Right cardiac atrium (tissue), 5 donors: ENCODE measurements around the gene TPPP2. TPM values are rescaled to one million over a fixed set of nuclear protein-coding genes. Genes with fewer than 3 reads are reported as not detected.
A peak's percentile ranks its signal among the peaks of the same experiment; 100 is the strongest.

Source experiments
- ATAC-seq, 2 donors: fragments of 200-7000 bp; cut with Tn5 transposase; one replicate each; pipeline versions ENCODE4 v1.8.0 to v1.9.1; 2020; ENCODE audit warnings: moderate library complexity in 2 of 2, mild to moderate bottlenecking in 1 of 2
- DNase-seq, 3 donors: peaks; one replicate each; pipeline ENCODE4 v3.0.0-alpha.2; 2020
- H3K27ac ChIP-seq: one replicate; pipeline ENCODE4 v1.5.1; 2013; ENCODE audit warnings: mild to moderate bottlenecking, low read length, control low read depth, moderate library complexity
- H3K27me3 ChIP-seq: one replicate; pipeline ENCODE4 v1.6.1; 2013; ENCODE audit not compliant: control insufficient read depth, insufficient read depth
- H3K4me1 ChIP-seq: one replicate; pipeline ENCODE4 v1.6.1; 2013; ENCODE audit warnings: low read length; ENCODE audit not compliant: control insufficient read depth, insufficient read depth
- H3K4me3 ChIP-seq: one replicate; pipeline ENCODE4 v1.5.1; 2013; ENCODE audit warnings: low read length, control low read depth
- H3K9me3 ChIP-seq: one replicate; pipeline ENCODE4 v1.6.1; 2013; ENCODE audit warnings: low read length; ENCODE audit not compliant: control insufficient read depth
- WGBS: extraction: QIAGEN DNeasy Blood & Tissue Kit; methylation state at CpG from one replicate; pipeline ENCODE4 v1.1.7; 2013; 5-methylcytosine and 5-hydroxymethylcytosine counted together
- intact Hi-C, 4 donors: fragments of 100-400 bp; cut with DNase I; formaldehyde crosslinking; loops; one replicate each; pipeline versions ENCODE4 v1.11.0 to v1.14.0; 2022 to 2023
- polyA plus RNA-seq: library from polyadenylated mRNA; stranded (reverse); fragments of 200-250 nt; gene quantifications from one replicate; pipeline ENCODE4 v1.2.3, GENCODE V29; 2013
- total RNA-seq, 4 donors: library from RNA; stranded (reverse); fragmentation: NEBNext Ultra II Directional; extraction: Animal tissue kit (Norgen Biotek cat#: 25700); gene quantifications; one replicate each; pipeline ENCODE4 v1.2.1, GENCODE V29; 2021
- donor health status: healthy with polysubstance abuse.
- donor health status: DM: no; HTN: yes; CAD: no.
- donor health status: DM: no; HTN: no; CAD: no.
- donor health status: DM: no; HTN: yes; CAD: no; lungs with severe emphysema.
- donor health status: DM: yes; HTN: yes; CAD: no.

The TPPP2 gene
- total and polyA plus RNA-seq, 5 donors = 0.43 to 1.7 (median 1.0) TPM

DNA sequence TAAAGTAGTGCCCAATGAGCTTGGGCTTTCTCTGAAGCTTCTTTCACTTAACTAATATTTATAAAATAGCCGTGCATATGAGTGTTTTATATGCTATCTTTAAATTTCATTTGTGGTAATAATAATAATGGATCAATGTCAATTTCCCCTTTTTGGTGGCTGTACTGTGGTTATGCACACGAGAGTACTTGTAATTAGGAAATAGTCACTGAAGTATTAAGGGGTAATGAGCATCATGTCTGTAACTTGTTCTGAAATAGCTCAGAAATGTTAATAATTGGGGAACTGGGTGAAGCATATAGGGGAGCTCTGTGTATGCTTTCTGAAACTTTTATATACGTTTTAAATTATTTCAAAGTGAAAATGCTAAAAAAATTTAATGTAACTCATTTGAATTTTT is 20.6 kb downstream of the TPPP2 start:
- Histone ChIP-seq H3K4me3 (no peak overlapping the region), H3K27ac (no peak overlapping the region), H3K4me1 (peaks cover 4% of the 10 kb centered on the region), H3K27me3 (no peaks in the 10 kb centered on the region), H3K9me3 (no peaks in the 10 kb centered on the region)
- intact Hi-C loops = no loop called here
- DNase-seq = no peak
- 78% methylated on average over 3 of the region's 3 CpGs for WGBS
- no peak for ATAC-seq

DNA sequence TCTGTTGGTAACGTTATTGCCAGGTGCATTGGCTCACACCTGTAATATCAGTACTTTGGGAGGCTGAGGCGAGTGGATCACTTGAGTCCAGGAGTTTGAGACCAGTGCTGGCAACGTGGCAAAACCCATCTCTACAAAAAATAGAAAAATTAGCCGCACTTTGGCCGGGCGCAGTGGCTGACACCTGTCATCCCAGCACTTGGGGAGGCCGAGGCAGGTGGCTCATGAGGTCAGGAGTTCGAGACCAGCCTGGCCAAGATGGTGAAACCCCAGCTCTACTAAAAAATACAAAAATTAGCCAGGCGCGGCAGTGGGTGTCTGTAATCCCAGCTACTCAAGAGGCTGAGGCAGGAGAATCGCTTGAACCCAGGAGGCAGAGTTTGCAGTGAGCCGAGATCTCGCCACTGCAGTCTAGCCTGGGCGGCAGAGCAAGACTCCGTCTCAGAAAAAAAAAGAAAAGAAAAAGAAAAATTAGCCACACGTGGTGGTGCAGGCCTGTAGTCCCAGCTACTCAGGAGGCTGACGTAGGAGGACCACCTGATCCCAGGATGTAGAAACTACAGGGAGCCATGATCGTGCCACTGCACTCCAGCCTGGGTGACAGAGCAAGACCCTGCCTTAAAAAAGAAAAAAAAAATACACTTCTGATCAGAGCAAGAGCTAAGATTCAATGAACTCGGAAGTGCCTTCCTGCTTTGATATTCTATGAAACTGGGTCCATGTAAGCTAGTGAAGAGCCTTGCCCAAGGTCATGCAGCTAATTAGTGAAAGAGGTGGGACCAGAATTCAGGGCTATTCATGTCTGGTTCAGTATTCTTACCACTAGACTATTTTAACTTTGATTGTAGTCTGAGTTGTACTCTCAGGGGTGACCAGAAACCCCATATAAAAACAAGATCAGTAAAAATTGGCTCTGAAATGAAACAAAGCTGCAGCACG is 23.4 kb downstream of the TPPP2 start:
- Histone ChIP-seq H3K4me1 (no peaks in the 10 kb centered on the region), H3K4me3 (no peak overlapping the region), H3K27me3 (no peaks in the 10 kb centered on the region), H3K9me3 (no peaks in the 10 kb centered on the region), H3K27ac (no peak overlapping the region)
- DNase-seq (no peak), ATAC-seq (no peak)
- intact Hi-C loops = no loop called here
- 90% methylated on average over 20 of the region's 20 CpGs for WGBS

DNA sequence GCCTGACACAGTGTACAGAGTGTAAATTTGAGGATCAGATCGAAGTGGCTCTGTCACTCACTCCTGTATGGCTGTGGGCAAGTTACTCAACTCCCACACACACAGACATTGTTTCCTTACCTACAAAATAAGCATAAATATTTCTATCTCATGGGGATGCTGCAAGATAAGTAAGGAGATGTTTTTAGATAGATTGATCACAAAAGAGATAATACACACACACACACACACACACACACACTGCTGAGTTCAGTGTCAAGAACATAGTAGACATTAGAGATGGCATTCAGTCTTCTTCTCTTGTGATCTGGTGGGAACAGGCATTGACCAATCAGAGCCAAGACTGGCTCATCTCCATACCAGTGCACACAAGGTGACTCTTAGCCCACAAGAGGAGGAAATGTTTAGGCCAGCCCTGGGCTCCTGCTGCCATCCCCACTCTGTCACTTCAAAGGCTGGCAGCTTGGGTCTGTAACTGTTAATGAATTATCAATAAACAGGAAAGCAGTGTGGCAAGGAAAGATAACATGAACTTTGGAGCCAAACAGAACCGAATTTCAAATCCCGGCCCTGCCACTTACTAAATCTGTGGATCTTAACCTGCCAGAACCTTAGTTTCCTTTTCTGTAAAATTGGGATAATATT is 24.2 kb downstream of the TPPP2 start:
- H3K4me3 ChIP-seq = no peak overlapping the region
- H3K27me3 ChIP-seq = no peaks in the 10 kb centered on the region
- no peaks in the 10 kb centered on the region for H3K4me1 ChIP-seq
- DNase-seq (no peak), ATAC-seq (no peak)
- no peaks in the 10 kb centered on the region for H3K9me3 ChIP-seq
- intact Hi-C loops = no loop called here
- WGBS = 67% methylated on average over 3 of the region's 3 CpGs
- H3K27ac ChIP-seq = no peak overlapping the region

DNA sequence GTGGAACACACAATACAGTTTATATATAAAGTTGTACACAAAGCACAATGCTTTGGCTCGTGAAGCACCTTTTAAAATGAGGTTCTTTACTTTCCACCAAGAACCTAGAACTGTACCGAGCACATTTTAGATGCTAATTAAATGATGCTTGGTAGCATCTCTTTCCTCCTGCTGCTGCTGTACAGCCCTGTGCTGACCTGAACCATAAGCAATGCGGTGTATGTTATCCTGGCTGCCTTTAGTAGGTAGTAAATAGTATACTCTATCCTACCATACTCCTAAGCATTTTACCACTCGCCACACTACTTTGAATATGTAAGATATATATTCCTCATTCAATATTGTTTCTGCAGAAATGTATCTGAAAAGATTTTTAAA is 24.7 kb downstream of the TPPP2 start:
- WGBS = 75% methylated on average over 4 of the region's 4 CpGs
- Histone ChIP-seq H3K4me1 (no peaks in the 10 kb centered on the region), H3K27ac (no peak overlapping the region), H3K4me3 (no peak overlapping the region), H3K9me3 (no peaks in the 10 kb centered on the region), H3K27me3 (no peaks in the 10 kb centered on the region)
- DNase-seq (no peak), ATAC-seq (no peak)
- intact Hi-C loops = no loop called here

DNA sequence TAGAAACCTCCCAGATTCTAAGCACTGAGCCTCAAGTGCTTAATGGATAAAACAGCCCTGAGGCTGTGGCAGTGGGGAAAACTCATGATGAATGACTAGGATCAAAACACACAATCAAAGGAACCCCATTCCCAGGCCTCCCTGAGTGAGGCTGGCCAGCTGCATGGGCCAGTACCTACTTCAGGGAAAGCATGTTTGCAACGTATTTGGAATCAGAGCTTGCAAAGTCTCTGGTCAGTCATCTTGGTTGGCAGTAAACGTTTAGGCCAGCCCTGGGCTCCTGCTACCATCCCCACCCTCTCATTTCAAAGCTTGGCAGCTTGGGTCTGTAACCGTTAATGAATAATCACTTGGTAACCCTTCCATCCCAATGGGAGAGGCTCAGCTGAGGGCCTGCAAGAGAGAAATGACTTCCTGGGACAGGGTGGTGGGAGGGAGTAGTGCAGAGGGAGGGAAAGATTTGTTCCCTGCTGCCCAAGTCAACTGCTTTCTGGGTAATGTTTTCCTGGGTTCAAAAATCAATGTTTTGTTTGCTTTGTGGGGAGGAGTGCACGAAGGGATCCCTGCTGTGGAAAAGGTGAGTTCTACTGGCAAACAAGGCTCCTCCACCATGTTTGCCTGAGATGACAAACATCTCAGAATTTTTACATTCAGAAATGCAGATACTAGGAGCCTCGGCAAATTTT is 25.6 kb downstream of the TPPP2 start:
- WGBS = 67% methylated on average over 5 of the region's 5 CpGs
- Histone ChIP-seq H3K27me3 (no peaks in the 10 kb centered on the region), H3K9me3 (no peaks in the 10 kb centered on the region), H3K27ac (no peak overlapping the region), H3K4me3 (no peak overlapping the region), H3K4me1 (no peaks in the 10 kb centered on the region)
- intact Hi-C loops = no loop called here
- DNase-seq = no peak
- no peak for ATAC-seq

DNA sequence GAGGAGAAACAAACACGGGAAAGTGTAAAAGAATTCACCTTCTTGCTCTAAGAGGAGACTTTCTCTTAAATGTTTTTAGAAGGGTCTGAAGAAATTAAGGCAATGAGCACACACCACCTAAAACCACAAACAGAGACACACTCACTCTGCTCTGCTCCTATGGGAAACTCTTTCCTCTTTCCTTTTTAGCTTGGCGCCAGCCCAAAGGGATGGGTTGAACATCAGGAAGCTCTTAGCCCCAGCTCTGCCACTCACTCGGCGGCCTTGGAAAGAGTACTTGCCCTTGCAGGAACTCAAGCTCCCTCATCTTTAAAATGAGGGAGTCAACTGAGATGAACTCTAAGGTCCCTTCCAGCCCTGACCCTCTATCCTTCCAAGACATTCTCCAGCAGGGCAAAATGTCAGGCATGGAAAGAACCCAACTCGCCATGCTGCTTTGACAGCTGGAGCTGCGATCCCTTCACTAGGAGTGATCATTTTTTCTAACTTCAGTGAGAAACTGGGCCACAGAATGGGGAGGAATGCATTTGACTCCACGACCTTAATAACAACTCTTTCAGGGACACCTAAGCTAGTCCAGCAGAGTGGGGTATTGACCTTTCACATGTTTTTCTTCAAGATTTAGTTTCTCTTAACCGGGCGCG is 26.6 kb downstream of the TPPP2 start:
- ATAC-seq (no peak), DNase-seq (peak in 1 of 3 donors; percentile 33)
- intact Hi-C loops = no loop called here
- WGBS = 75% methylated on average over 10 of the region's 10 CpGs
- H3K9me3 ChIP-seq = no peaks in the 10 kb centered on the region
- H3K4me1 ChIP-seq = no peaks in the 10 kb centered on the region
- H3K27me3 ChIP-seq = no peaks in the 10 kb centered on the region
- H3K27ac ChIP-seq = no peak overlapping the region
- H3K4me3 ChIP-seq = no peak overlapping the region

DNA sequence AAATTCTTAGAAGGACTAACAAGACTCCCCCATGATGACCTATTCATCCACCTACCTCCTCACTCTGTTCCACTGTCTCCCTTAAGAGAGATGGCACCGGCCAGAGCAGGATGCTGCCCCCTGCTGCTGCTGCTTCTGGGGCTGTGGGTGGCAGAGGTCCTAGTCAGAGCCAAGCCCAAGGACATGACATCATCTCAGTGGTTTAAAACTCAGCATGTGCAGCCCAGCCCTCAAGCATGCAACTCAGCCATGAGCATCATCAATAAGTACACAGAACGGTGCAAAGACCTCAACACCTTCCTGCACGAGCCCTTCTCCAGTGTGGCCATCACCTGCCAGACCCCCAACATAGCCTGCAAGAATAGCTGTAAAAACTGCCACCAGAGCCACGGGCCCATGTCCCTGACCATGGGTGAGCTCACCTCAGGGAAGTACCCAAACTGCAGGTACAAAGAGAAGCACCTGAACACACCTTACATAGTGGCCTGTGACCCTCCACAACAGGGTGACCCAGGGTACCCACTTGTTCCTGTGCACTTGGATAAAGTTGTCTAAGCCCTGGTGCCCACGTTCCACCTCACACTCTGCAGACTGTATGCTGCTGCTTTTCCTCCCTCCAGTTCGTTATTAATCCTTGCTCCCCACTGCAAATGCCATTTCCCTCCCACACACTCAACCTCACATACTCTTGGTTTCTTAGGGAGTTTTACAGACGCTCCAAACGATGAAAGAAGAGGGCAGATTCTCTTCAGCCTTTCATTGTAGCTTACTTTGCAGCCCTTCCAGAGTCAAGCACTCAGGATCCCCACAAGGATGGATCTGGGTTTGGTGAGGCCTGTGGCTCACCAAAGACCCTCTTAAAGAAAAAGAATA is 28.0 kb downstream of the TPPP2 start, which contains the start of gene RNASE8:
RNASE8 (plus strand) TSS at position 20 of the 873 bp plus-strand sequence; CDS start at position 91, 71 bp downstream.
- H3K4me1 ChIP-seq = no peaks in the 10 kb centered on the region

DNA sequence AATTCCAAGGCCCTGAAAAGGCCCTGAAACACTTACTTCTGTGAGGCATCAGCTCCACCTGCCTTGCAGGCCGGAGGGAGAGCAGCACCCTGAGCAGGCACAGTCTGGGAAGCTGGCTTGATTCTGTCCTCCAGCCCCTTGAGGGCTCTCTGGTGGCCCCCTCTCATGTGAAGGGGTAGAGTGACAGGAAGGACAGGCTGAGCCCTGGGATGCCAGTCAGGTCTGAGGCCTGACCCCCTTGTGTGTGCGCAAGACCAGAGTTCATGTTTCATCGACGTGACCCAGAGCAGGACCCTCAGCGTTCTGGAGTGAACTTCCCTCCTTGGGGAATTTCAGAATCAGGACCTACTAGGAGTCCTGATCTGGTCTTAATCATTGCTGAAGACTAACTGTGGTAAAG is 28.9 kb downstream of the TPPP2 start:
- intact Hi-C loops = no loop called here
- no peaks in the 10 kb centered on the region for H3K27me3 ChIP-seq
- 91% methylated on average over 5 of the region's 5 CpGs for WGBS
- peaks cover 2% of the 10 kb centered on the region for H3K4me1 ChIP-seq
- no peaks in the 10 kb centered on the region for H3K9me3 ChIP-seq
- ATAC-seq (no peak), DNase-seq (no peak)
- H3K27ac ChIP-seq = no peak overlapping the region
- no peak overlapping the region for H3K4me3 ChIP-seq

More for the DNA sequence above, 28.0 kb downstream of the TPPP2 start, which contains the start of gene RNASE8:
- no peak for ATAC-seq
- Histone ChIP-seq H3K9me3 (no peaks in the 10 kb centered on the region), H3K4me3 (no peak within 1 kb of the TSS), H3K27ac (no peak within 1 kb of the TSS), H3K27me3 (no peaks in the 10 kb centered on the region)
- intact Hi-C loops = no loop called here
- 62% methylated on average over 8 of the region's 8 CpGs for WGBS
- DNase-seq = no peak

DNA sequence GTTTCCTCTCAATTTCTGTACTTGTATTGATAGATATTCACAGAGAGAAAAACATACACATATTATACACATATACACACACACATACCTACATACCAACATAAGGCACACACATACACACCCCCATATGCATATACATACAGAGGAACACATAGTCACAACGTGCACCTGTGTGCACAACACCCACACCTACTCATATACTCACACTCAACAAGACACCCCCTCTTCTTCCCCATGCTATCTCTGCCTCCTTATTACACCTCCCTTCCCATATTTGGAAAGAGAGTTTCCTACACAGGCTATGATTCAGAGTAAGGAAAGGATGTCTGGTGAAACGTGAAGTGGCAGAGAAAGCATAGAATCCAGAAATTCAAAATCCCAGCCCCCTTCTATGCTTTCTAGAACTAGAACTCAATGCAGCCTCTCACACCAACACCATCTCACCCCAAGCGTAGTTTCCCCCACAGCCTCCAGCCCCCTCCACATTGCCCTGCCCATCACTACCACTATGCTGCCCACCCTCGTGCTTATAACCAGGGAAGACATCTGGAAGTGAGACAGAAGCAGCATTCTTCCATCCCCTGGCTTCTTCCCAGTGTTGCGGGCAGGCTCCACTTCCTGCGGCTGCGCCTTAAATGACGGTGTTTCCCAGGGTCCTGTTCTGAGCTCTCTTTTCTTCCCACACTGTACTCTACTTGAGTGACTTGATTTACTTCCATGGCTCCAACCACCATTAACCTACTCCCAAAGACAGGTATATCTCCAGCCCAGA is 30.0 kb downstream of the TPPP2 start:
- WGBS = 65% methylated on average over 8 of the region's 8 CpGs
- intact Hi-C loops = no loop called here

More for the DNA sequence above, 30.0 kb downstream of the TPPP2 start:
- H3K9me3 ChIP-seq = no peaks in the 10 kb centered on the region
- H3K27ac ChIP-seq = no peak overlapping the region
- ATAC-seq (no peak), DNase-seq (peak in 1 of 3 donors; percentile 44)
- no peak overlapping the region for H3K4me3 ChIP-seq
- H3K27me3 ChIP-seq = no peaks in the 10 kb centered on the region
- peaks cover 2% of the 10 kb centered on the region for H3K4me1 ChIP-seq
